NCI-H1694 (cell line): Measurements from ENCODE around the gene ACLY.
A peak's percentile ranks its signal among the peaks of the same experiment; 100 is the strongest.
"Not testable (repeated sequence)": the region's sequence is repeated elsewhere in the genome, so short reads cannot be mapped to it uniquely, and the experiment has no call there.

Experiments
- DNase-seq: peaks from one replicate; lab custom pipeline; 2025; lab: John Stamatoyannopoulos, UW

The ACLY gene

DNA sequence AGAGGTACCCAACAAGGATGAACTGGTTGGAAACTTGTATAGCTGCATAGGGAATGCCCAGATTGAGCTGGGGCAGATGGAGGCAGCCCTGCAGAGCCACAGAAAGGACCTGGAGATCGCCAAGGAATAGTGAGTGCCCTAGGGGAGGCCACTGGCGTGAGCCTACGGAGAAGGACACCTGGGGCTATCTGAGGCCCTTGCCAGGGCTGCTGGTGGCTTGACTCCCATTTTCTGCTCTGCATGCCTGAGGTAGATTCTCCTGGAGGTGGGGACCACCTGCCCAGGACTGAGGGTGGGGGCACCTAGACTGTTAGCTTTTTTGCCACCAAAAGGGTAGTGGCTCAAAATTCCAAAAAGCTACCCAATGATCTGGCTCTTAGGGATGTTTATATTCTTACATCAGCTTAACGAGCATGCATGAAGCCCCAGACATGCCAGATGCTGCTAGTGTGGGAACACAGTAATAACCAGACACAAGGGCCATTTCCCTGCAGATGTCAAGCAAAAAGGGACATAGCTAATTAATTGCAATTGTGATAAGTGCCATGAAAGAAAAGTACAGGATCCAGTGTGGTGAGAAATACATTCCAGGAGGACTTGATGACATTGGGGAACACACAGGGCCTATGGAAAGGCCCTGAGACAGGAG, 20.4 kb upstream of the ACLY start:
- DNase-seq, result peak; percentile 75

DNA sequence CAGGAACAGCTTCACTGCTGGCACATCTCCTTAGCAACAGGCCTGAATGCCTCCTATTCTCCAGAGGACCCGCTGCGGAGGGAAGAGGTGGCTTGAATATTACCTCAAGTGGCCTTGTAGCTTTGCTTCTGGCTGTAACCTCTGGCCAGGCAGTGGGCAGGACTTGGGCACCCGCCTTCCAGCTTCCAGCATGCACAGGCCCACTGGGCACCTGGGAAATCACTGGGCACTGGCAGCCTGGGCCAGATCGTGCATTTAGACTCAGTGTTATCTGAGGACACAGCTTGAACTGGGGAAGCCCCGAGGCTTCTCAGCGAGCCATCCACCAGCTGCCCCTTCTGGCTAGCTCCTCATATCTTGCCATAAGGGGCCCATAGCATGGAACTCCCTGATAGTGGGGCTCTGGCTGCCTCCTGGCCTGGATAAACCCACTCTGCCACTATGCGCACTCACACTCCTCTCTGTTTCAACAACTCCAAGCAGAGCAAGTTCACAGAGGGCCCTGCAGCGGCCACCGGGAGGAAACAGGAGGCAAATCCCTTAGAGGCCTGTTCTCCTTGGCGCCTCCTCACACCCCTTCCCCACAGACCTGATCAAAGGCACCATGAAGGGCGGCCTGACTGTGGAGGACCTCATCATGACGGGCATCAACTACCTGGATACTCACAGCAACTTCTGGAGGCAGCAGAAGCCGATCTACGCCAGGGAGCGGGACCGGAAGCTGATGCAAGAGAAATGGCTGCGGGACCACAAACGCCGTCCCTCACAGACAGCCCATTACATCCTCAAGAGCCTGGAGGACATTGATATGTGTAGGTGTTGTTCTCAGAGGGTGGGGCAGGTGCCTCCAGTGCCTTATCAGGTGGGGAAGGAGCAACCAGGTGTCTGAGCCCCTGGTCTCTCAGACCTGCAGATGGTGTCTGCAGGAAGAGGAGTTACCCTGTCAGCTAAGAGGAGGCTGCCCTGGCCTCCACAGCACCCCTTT, 19.5 kb upstream of the ACLY start:
- peak; percentile 8 for DNase-seq

DNA sequence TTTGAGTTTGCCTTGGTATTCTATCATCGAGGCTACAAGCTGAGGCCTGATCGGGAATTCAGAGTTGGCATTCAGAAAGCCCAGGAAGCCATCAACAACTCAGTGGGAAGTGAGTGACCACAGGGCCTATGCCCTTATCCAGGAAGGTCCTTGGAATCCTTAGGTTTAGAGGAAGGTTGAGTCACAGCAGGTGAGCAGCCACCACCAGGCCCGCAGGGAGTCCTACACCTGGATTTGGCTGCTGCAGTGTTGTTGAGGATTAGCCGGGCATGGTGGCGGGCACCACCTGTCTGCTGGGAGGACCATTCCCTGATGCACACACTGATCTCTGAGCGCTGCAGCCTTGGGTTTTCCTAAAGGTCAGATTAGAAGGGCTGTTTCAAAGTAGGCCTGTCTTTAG, 16.9 kb upstream of the ACLY start:
- no peak for DNase-seq

DNA sequence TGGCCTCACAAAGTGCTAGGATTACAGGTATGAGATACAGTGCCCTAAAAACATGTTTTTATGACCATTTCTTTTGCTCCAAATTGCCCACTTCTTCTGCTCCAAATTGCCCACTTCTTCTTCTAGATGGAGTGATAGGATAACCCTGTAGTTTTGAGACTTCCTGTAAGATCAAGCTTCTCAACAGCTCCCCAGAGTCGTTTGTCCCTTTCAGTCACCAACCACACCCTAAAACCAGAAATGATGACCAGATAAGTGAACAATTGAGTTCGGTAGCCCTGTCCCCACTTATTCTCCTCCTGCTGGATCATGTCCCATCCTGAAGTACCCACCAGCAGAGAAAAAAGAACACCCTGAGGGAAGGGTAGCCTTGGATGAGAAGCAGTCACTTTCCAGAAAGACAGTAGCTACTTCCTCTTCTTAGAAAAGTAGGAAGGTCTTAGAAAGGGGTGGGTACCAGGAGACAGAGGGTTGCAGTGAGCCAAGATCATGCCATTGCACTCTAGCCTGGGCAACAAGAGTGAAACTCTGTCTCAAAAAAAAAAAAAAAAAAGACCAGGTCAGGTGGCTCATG, 14.2 kb upstream of the ACLY start:
- DNase-seq, result no peak

DNA sequence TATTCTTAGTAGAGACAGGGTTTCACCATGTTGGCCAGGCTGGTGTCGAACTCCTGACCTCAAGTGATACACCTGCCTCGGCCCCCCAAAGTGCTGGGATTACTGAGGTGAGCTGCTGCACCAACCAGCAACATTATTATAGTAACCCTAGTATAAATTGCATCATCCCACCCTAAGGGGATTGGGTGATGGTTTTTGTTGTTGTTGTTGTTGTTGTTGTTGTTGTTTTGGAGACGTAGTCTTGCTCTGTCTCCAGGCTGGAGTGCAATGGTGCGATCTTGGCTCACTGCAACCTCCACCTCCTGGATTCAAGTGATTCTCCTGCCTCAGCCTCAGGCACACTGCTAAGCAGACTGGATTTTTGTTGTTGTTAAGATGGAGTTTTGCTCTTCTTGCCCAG, 13.0 kb upstream of the ACLY start:
- DNase-seq, result not testable (repeated sequence)

DNA sequence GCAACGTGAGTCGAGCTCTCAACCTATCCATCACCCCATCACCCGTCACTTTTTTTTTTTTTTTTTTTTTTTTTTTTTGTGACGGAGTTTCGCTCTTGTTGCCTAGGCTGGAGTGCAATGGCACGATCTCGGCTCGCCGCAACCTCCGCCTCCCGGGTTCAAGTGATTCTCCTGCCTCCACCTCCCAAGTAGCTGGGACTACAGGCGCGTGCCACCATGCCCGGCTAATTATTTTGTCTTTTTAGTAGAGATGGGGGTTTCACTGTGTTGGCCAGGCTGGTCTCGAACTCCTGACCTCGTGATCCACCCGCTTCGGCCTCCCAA, 12.0 kb upstream of the ACLY start:
- not testable (repeated sequence) for DNase-seq

DNA sequence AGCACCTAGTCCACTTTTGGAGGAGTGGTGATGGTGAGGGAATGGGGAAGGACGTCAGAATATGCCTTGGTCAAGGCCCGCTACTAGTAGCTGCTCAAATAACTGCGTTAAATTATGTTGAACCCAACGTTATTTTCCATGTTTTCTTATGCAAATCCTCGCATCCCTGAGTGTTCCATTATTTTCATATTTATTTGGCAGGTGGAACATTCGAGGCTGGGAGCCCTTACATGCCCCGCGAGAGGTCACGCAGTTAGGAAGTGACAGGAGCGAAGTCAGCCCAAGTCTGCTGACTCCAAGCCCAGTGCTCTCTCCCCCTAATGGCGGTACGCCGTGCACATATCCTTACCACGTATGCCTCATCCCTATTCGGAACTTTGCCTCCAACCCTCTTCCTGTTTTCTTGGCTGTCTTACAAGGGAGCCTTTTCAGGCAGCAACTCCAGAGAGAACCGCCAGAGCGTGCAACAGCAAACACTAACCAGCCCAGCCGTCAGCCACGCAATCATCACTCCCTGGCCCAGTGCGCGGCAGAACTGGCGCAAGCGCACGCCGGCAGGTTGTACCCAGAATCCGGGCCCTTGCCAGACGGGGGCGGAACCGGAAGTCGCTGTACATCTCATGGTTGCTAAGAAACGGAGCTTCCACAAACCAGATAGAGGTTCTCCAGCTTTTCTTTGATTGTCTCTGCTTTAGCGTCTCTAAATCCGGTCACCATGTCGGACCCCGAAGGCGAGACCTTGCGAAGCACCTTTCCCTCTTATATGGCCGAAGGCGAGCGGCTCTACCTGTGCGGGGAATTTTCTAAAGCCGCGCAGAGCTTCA, 11.5 kb upstream of the ACLY start, which contains the start of gene ODAD4:
Gene ODAD4 (plus strand): TSS at position 609 of the 824 bp plus-strand sequence. CDS start 107 bp downstream, at position 716.
- peak; percentile 95 for DNase-seq

DNA sequence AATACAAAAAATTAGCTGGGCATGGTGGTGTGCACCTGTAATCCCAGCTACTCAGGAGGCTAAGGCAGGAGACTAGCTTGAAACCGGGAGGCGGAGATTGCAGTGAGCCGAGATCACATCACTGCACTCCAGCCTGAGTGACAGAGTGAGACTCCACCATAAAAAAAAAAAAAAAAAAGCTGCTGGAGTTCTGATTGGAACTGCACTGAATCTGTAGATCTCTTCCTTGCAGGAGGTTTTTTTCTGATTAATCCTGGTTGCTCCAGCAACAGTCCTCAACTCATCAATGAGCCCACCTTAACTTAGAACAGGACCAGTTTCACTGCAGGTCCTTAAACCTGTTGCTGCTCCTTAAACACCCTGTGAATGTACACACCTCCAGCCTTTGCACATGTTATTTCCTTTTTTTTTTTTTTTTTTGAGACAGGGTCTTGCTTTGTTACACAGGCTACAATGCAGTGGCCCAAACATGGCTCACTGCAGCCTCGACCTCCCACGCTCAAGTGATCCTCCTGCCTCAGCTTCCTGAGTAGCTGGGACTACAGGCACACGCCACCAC, 10.0 kb upstream of the ACLY start:
- no peak for DNase-seq

DNA sequence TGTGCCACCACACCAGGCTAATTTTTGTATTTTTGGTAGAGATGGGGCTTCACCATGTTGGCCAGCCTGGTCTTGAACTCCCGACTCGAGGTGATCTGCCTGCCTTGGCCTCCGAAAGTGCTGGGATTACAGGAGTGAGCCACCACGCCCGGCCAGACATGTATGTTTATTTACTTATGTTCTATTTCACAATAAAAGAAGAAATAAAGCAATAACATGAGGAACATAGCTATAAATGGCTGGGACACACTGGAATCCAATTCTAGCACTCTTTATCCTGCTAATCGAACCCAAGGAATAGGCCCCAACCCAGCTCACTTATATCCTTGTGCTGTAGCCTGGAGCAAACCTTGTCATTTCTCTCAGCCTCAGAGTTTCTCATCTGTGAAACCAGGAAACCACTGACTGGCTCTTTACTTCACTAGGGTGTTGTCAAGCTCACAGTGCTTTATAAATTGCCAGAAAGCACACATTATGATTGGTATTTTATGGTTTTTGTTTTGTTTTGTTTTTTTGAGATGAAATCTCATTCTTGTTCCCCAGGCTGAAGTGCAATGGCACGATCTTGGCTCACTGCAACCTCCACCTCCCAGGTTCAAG, 7.3 kb upstream of the ACLY start:
- no peak for DNase-seq

DNA sequence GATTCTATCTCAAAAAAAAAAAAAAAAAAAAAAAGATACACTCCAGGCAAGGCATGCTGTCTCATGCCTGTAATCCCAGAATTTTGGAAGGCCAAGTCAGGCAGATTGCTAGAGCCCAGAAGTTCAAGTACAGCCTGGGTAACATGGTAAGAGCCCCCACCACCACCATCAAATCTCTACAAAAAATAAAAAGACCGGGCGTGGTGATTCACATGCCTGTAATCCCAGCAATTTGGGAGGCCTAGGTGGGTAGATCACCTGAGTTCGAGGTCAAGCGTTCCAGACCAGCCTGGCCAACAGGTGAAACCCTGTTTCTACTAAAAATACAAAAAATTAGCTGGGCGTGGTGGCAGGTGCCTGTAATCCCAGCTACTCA, 1.8 kb upstream of the ACLY start:
- no peak for DNase-seq

DNA sequence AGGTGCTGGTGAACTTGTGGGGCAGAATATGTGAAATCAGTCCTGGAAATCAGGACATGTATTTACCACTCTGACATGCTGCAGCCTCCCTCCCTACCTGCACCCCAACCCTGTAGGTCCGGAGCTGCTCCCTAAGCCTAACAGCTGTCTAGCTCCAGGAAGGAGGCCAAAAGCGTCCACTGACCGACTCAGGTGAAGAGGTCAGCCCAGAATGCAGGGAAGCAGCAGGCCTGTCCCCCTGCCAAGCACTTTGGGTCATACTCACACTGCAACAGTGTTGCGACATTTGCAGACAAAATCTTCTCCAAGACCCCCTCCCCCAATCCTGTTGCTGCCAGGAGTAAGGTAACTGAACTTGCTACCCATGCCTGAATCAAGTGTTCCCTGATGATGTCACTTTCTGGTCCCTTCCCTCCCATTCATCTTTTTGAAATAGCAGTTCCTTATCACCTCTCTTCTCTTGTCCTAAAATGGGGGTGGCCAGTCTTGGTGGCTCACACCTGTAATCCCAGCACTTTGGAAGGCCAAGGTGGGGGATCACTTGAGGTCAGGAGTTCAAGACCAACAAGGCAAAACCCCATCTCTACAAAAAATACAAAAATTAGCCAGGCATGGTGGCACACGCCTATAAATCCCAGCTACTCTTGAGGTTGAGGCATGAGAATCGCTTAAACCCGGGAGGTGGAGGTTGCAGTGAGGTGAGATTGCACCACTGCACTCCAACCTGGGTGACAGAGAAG, 1.3 kb upstream of the ACLY start:
- no peak for DNase-seq

DNA sequence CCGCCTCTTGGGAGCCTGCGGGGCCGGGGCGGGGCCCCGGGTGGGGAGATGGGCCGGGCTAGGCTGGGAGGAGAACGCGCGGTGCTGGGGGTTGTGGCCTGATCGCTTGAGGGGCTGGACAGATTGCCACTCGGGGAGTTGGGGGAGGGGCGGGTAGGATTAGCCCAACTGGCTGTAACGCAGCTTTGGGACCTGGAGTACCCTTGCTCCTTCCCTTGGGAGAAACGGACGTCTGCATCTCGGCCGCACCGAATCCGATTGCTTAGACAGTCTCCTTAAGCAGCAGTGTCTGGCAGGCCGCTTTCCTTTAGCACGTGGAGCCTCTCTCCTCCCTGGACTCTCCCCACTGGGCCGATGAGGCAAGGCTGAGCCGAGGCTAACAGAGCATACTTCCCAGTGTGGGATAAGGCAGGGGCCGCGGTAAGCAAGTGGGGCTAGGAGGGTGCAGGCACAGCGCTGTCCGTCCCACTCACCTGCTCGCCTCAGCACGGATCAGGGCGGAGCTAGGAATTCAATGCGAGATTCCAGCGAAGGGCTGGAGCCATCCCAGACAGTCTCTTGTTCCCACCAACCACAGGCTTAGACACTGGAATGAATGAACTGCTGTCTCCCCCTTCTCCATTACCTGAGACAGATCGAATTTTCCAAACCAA, 540 bp upstream of the ACLY start:
- peak; percentile 28 for DNase-seq

DNA sequence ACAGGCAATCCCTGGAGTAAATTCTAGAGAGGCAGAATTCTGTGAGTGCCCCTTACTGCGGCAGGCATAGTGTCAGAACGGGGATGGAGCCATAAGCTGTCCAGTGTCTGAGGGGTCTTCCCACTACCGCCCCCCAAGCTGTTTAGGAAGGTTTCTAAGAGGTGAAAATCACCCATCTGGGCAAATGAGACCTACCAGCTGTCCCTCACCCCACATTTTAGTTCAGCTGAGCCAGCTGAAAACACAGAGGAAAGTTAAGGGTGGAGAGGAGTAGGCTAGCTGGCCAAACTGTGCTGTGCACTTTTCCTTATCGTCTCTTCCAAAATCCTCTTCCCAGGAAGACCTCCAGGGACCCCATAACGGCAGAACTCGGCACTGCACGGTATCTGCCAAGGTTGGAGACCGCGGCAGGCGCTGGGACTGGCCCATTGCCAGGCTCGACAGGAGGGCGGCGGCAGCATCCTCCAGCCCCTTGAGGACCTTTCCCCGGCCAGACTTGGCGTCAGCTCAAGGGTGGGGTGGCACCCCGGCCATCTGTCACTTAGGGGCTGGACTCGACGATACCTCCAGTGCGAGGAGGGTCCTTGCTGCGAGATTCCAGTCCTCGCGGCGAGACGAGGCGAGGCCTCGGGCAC, 955 bp downstream of the ACLY start:
- peak; percentile 60 for DNase-seq

DNA sequence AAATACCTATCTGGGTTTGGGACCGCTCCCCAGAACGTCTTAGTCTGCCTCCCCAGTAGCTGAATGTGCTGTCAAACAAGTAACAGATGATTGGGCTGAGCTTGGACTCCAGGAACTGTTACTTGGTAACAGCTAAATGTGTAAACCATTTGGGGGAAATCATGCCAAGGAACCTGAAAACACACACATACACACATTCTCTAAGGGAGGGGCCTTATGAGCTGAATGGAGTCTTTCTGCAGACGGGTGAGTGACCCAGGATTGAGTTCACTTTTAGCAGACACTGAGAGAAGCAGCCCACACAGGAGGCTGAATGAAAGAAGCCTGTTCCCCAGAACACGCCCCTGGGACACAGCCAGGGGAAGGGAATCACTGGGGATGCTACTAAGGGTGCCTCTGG, 1.6 kb downstream of the ACLY start:
- DNase-seq, result no peak

DNA sequence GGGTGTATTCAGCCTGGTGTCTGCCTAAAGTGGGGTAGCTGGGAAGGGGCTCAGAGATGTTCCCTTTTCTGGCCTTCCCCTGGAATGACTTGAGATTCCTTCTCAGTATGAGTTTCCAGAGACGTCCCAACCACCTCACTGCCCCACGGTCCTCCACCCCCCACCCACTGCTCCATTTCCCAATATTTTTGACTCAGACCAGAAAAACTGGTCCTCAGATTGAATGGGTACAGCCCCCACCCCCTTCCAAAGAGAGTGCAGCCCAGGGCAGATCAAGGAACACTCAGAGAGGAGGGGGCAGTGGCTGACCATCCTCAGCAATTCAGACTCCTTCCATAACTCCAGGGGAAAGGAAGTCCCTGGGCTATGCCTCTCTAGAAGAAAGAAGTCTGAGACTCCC, 3.2 kb downstream of the ACLY start:
- no peak for DNase-seq

DNA sequence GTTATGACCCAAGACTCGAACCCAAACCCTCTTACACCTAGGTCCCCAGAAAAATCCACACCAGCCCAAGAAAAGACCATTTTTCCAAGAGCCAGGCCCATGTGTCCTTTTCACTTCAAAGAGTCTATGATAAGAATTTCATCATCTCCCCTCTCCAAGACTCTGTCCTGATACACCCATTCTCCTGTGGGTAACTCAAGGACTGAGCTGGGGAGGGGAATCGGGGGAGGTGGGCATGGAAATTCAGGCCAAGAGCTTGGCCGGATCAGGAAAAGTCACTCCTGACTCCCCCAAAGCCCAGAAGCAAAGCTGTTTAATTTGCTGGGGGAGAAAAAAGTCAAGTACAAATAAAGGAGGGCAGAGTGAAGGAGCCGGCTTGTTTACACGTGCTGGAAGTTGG, 3.7 kb downstream of the ACLY start:
- DNase-seq, result no peak

DNA sequence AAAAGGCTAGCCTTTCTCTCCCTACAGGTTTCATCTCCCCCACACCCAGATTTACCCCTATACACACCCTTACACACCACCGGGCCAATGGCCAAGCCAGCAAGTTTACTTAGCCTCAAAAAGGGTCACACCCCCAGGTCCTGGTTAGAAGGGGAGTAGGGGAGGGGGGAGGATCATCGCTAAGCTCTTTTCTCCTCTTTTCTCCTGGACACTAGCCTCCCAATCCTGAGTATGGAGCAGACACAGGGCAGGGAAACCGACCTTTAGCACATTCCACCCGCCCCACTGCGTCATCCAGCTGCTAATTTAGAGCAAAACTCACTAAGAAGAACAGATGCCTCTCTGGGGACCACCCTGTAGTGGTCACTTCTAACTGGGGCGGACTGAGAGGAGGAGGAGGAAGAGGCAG, 4.4 kb downstream of the ACLY start:
- no peak for DNase-seq

DNA sequence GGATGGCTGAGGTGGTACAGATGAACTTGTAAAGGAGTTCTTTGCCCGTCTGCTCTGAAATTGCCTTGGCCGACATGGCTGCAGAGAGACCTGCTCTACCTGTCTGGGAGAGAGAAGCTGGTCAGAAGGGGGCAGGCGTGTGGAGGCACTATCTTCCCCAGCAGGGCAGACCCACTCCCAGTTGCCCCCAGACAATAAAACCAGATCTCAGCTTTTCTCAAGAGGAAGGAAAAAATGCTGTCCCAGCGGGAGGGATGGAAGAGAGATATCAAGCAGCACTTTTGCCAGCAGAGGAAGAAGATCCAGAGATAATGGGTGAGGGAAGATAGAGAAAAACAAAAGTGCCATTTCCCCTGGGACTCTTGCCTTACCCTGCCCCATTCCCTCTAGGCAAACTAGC, 5.0 kb downstream of the ACLY start:
- no peak for DNase-seq

DNA sequence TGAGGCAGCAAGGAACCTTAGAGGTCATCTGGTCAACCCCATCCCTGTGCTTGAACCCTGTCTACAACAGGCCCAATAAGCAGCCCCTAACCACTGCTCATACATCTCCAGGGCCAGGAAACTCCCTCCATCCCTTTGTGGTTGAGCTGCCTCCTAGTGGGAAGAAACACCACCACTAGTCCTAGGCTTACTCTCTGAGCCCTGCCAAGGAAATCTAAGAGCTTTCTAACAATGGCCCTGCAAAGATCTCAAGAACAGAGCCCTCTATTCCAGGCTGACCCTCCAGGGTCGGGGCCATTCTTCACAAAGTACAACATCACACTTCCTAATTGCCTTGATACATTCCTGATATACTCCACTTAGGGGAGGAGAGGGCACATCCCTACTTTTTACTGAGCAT, 5.8 kb downstream of the ACLY start:
- DNase-seq, result no peak
